HepG2 (cell line): ENCODE results near the gene SUPV3L1. TPM values are rescaled to one million over a fixed set of nuclear protein-coding genes. Genes with fewer than 3 reads are reported as not detected.
A peak's percentile ranks its signal among the peaks of the same experiment; 100 is the strongest.

ENCODE experiments used
- AHDC1 ChIP-seq: sonication (generic); formaldehyde crosslinking; IDR thresholded peaks from 2 replicates; pipeline ENCODE4 v1.5.1; 2020; ENCODE audit warnings: mild to moderate bottlenecking, missing genetic modification reagents, borderline replicate concordance
- HOXA5 ChIP-seq: sonication (generic); formaldehyde crosslinking; IDR thresholded peaks from 2 replicates; pipeline ENCODE4 v1.4.0; 2020; ENCODE audit warnings: missing genetic modification reagents
- NBN ChIP-seq: fragments of 450-650 bp; conservative IDR thresholded peaks from 2 replicates; pipeline ENCODE4 v1.6.1; 2017
- PHF8 ChIP-seq: sonication (generic); formaldehyde crosslinking; IDR thresholded peaks from 2 replicates; pipeline ENCODE4 v1.5.0; 2020; ENCODE audit warnings: missing genetic modification reagents
- SKIL ChIP-seq: sonication (generic); formaldehyde crosslinking; IDR thresholded peaks from 2 replicates; pipeline ENCODE4 v1.8.0; 2022; ENCODE audit warnings: missing genetic modification reagents, mild to moderate bottlenecking, moderate library complexity, borderline replicate concordance
- ZNF101 ChIP-seq: sonication (generic); formaldehyde crosslinking; IDR thresholded peaks from 2 replicates; pipeline ENCODE4 v1.4.0; 2020; ENCODE audit warnings: mild to moderate bottlenecking, low read depth, missing genetic modification reagents, borderline replicate concordance
- ZNF207 ChIP-seq: fragments of 450-650 bp; IDR thresholded peaks from 2 replicates; pipeline ENCODE4 v1.6.1; 2016; ENCODE audit warnings: antibody characterized with exemption, borderline replicate concordance
- ZNF224 ChIP-seq: sonication (generic); formaldehyde crosslinking; IDR thresholded peaks from 2 replicates; pipeline ENCODE4 v1.5.0; 2020; ENCODE audit warnings: mild to moderate bottlenecking, missing genetic modification reagents
- ZNF367 ChIP-seq: sonication (generic); formaldehyde crosslinking; IDR thresholded peaks from 2 replicates; pipeline ENCODE4 v1.4.0; 2020; ENCODE audit warnings: missing genetic modification reagents, borderline replicate concordance
- ZNF512B ChIP-seq: sonication (generic); formaldehyde crosslinking; IDR thresholded peaks from 2 replicates; pipeline ENCODE4 v1.5.1; 2020; ENCODE audit warnings: missing genetic modification reagents, mild to moderate bottlenecking, borderline replicate concordance
- ZNF530 ChIP-seq: sonication (generic); formaldehyde crosslinking; IDR thresholded peaks from 2 replicates; pipeline ENCODE4 v1.5.0; 2020; ENCODE audit warnings: low read depth, mild to moderate bottlenecking, missing genetic modification reagents
- ZNF547 ChIP-seq: sonication (generic); formaldehyde crosslinking; IDR thresholded peaks from 2 replicates; pipeline ENCODE4 v1.5.1; 2020; ENCODE audit warnings: mild to moderate bottlenecking, missing genetic modification reagents
- polyA plus RNA-seq, 8 experiments: library from polyadenylated mRNA; depleted of rRNA in 3 of 8; stranded (reverse) in 7 of 8; unstranded in 1 of 8; fragments of >200 nt; fragmentation: Illumina TruSeq in 4 of 8; extraction: Trizol in 4 of 8; gene quantifications; 2 replicates each; pipeline versions ENCODE4 v1.2.1 to v1.2.3, GENCODE V29; 2011 to 2016; ENCODE audit warnings: low read depth in 4 of 8, missing spikeins in 1 of 8, mixed read lengths in 1 of 8; ENCODE audit not compliant: insufficient read depth in 1 of 8
- total RNA-seq, 5 experiments: library from RNA; depleted of rRNA; stranded (reverse); fragments of >200 nt; fragmentation: Illumina TruSeq; extraction: Trizol; gene quantifications; 2 replicates each; pipeline ENCODE4 v1.2.3, GENCODE V29; 2016; ENCODE audit warnings: low read depth in 1 of 5
- TF ChIP-seq, protein P1 (sequence below), 2 experiments: IDR thresholded peaks; 2 replicates each; pipeline ENCODE4 v1.6.1; 2011 to 2012; ENCODE audit warnings: low read length in 2 of 2, borderline replicate concordance in 1 of 2, low read depth in 1 of 2, mild to moderate bottlenecking in 1 of 2, moderate library complexity in 1 of 2

Gene SUPV3L1
- total and polyA plus RNA-seq, 2 of the 13 experiments (the other 11 are each of a cell fraction or from before 2014, with no cell fraction given) = 28.8 to 45.7 TPM

GRCh38 chr10:69179743-69180524 lies at the start of gene SUPV3L1 (continued):
- TF ChIP-seq, protein P1, sequence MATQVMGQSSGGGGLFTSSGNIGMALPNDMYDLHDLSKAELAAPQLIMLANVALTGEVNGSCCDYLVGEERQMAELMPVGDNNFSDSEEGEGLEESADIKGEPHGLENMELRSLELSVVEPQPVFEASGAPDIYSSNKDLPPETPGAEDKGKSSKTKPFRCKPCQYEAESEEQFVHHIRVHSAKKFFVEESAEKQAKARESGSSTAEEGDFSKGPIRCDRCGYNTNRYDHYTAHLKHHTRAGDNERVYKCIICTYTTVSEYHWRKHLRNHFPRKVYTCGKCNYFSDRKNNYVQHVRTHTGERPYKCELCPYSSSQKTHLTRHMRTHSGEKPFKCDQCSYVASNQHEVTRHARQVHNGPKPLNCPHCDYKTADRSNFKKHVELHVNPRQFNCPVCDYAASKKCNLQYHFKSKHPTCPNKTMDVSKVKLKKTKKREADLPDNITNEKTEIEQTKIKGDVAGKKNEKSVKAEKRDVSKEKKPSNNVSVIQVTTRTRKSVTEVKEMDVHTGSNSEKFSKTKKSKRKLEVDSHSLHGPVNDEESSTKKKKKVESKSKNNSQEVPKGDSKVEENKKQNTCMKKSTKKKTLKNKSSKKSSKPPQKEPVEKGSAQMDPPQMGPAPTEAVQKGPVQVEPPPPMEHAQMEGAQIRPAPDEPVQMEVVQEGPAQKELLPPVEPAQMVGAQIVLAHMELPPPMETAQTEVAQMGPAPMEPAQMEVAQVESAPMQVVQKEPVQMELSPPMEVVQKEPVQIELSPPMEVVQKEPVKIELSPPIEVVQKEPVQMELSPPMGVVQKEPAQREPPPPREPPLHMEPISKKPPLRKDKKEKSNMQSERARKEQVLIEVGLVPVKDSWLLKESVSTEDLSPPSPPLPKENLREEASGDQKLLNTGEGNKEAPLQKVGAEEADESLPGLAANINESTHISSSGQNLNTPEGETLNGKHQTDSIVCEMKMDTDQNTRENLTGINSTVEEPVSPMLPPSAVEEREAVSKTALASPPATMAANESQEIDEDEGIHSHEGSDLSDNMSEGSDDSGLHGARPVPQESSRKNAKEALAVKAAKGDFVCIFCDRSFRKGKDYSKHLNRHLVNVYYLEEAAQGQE (IDR thresholded peaks at IDR 0.05; ENCODE audit: borderline replicate concordance in 1 of 2, low read depth in 1 of 2, low read length in 2 of 2) = no peak; a peak in 1 of 4 replicates
- TF ChIP-seq ZNF367 (CRISPR knock-in tag) (no peak), ZNF530 (CRISPR knock-in tag) (no peak), ZNF547 (CRISPR knock-in tag) (no peak; the same call in 1 of the 2 replicates), PHF8 (peak; percentile 95), AHDC1 (CRISPR knock-in tag) (no peak; the same call in 1 of the 2 replicates), ZNF512B (CRISPR knock-in tag) (no peak), SKIL (CRISPR knock-in tag) (no peak), ZNF224 (CRISPR knock-in tag) (0 out of 2 replicates have a peak, but pooled peaks have one; percentile 39), HOXA5 (CRISPR knock-in tag) (no peak; the same call in 1 of the 2 replicates), NBN (no peak), ZNF101 (CRISPR knock-in tag) (no peak), ZNF207 (0 out of 2 replicates have a peak, but pooled peaks have one; percentile 73)
